ENCODE results near the gene KRT81.
A peak's percentile ranks its signal among the peaks of the same experiment; 100 is the strongest.
"Not testable (repeated sequence)": the region's sequence is repeated elsewhere in the genome, so short reads cannot be mapped to it uniquely, and the experiment has no call there.

The KRT81 gene

GRCh38 chr12:52296572-52297215 lies 5.4 kb upstream of the KRT81 start:
- DNase-seq (ENCODE audit: low read depth in 2 of 2): no peak

DNA sequence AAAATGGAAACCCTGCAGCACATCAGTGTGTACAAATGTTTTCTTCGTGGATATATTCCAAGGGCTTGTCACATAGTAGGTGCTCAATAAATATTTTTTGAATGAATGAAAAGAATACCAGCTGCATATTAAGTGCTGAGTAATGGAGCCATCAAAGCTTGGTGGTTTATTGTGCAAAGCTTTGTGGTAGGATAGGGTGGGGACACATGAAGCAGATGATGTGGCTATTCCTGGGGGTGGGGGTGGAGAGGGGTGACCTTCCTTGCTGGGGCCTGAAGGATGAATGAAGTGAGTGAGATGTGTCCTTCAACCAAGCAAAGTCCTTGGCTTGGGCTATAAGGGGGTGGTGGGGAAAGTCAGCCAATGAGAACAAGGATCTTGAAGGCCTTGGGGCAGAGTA lies 4.3 kb upstream of the KRT81 start:
- no peak for DNase-seq (ENCODE audit: low read depth in 2 of 2)

GRCh38 chr12:52294803-52295202 lies 3.5 kb upstream of the KRT81 start:
- DNase-seq (ENCODE audit: low read depth in 2 of 2): no peak

DNA sequence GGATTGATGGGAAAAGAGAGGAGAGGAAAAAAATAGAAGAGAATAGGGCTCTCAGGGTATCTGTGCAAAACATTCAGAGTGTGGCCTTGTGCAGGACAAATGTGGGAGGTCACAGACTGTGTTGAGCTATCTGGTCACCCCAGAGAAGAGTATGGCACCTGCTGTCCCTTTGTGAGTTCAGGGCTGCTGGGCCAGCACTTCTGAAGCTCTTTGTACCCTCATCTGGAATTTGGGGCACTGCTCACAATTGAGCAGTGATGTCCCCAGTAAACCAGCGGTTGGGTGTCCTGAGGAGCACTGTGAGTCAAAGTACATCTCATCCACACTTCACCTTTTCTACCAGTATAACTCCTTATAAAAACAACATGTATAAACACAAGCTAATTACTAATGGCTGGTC lies 2.6 kb upstream of the KRT81 start:
- no peak for DNase-seq (ENCODE audit: low read depth in 2 of 2)

- DNase-seq (ENCODE audit: low read depth in 2 of 2): not testable (repeated sequence)
Measured at GRCh38 chr12:52290483-52291134, 725 bp downstream of the KRT81 start.

DNA sequence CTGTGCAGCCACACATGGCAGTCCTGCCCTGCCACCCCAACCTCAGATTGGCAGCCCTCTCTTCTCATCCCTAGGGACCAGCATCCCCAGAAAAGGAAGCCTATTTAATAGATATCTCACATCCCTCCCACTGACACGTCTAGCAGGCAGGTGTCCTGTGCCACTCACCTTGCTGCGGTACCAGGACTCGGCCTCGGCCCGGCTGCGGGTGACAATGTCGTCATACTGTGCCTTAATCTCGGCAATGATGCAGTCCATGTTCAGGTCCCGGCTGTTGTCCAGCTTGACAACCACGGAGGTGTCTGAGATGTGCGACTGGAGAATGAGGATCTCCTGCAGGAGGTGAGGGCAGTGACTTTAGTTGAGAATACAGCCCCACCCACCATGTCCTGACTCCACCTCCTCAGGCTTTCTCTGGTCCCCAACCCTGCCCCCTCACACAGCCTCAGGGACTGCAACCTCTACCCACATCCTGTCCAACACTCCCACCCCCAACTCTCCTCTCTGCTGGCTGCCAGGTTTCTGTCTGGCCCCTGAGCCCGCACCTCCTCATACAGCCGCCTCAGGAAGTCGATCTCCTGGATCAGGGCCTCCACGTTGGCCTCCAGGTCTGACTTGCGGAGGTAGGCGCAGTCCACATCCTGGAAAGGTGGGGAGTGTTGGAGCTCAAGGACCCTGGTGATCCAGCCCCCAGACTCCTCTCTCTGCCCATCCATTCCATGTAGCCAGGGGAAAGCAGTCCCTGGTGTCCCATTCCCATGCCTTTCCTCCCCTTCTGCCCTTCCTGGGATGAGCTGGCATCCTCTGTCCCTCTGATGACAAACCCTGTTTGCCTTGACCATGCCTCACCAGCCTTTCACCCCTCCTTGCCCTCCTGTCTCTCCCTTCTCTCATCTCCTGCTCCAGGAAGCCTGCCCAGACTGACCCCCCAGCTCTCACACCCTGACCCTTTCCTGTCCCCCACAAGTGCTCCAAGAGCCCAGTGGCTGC lies 3.2 kb downstream of the KRT81 start:
- DNase-seq (ENCODE audit: low read depth in 2 of 2): not testable (repeated sequence)

DNA sequence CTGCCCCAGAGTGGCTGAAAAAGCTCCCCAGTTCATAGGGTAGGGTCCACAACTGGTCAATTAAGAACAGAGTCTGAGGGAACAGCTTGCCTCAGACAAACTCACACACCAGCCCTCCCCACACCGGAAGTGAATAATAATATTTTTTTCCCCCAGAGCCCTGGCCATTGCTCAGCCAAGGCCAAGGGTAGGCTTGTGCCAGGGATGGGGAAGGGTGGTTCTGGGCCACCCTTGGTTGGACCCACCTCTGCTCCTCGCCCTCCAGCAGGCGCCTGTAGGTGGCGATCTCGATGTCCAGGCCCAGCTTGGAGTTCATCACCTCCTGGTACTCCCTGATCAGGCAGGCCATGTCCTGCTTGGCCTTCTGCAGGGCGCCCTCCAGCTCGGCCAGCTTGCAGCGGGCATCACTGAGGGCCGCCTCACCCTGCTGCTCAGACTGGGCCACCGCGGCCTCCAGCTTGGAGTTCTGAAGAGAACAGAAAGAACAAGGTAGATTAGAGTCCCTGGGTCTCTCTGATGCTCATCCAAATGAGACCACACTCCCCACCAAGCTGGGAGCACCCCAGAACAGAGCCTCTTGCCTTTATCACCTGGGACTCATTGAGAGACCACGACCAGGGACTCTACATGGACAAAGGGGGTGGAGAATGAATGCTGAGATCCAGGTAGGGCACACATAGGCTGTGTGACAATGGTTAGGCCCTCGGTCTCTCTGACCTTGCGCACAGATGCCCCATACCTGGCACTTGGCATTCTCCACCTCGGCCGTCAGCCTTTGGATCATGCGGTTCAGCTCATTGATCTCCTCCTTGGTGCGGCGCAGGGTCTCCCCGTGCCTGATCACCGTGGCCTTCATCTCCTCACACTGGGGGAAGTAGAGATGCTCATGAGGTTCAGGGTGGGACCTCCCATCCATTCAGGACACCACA lies 4.2 kb downstream of the KRT81 start:
- not testable (repeated sequence) for DNase-seq (ENCODE audit: low read depth in 2 of 2)

GRCh38 chr12:52285851-52286530 lies 5.3 kb downstream of the KRT81 start:
- DNase-seq (ENCODE audit: low read depth in 2 of 2): no peak

- DNase-seq (ENCODE audit: low read depth in 2 of 2): no peak
Measured at GRCh38 chr12:52285172-52285745, 6.1 kb downstream of the KRT81 start.

GRCh38 chr12:52284562-52285171 lies 6.7 kb downstream of the KRT81 start:
- DNase-seq (ENCODE audit: low read depth in 2 of 2): no peak

DNA sequence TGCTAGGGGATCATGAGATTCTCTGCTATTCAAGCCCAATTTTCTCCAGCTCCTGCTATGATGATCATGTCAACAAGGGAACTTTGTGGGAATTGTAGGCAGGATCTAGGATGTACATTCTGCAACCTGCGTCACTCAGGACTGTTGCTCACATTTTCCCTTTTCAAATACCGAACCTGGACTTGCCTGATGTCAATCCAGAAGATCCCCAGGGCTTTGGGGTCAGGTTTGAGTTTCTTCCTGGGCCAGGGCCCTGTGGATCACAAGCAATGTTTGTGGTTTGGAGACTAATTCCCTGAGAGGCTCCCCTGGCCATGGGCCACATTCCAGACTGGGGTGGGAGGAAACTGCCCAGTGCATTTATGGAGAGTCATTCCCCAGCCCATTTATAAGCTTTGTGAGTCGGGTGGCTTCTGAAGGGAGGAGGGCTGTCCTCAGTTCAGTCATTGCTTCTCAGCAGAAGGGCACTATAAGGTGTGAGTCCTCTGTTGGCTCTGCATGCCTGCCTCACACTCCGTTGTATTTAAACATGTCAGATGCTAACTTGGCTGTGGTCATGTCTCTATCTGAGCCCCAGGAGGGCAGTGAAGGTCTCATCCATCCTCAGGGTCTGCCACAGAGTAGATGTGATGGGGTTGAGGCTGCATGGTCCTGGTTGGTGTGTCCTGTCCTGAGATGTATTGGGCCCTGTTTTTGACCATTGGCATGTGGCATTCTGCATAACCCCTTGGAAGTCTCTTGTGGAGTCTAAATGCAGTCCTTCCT lies 10.4 kb downstream of the KRT81 start:
- DNase-seq (ENCODE audit: low read depth in 2 of 2): no peak

DNA sequence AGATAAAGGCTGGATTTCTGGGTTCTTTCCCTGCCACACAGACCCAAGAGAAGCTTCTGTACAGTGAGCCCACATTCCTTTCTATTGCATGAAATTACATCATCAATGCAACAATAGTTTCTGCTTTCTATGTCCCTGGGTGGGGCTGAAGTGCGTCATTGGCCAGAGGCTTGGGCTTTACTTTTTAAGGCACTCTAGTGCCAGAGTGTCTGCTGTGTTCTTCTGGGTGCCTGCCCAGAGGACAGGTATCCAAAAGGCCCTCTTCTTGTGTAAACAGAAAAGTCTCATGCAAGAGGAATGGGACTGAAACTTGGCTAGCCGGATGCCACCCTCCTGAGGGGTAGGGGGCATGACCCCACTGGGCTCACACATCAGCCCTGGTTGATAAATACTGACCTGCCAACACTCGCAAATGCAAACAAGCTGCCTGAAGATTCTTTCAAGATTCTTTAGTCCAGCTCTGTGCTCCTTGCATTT lies 11.0 kb downstream of the KRT81 start:
- DNase-seq (ENCODE audit: low read depth in 2 of 2): no peak

- no peak for DNase-seq (ENCODE audit: low read depth in 2 of 2)
Measured at GRCh38 chr12:52279422-52280318, 11.7 kb downstream of the KRT81 start.

- DNase-seq (ENCODE audit: low read depth in 2 of 2): peak; percentile 64 to 73
Measured at GRCh38 chr12:52278575-52279421, 12.5 kb downstream of the KRT81 start.

GRCh38 chr12:52277486-52278245 lies 13.7 kb downstream of the KRT81 start:
- no peak for DNase-seq (ENCODE audit: low read depth in 2 of 2)

GRCh38 chr12:52275686-52276085 lies 15.6 kb downstream of the KRT81 start:
- DNase-seq (ENCODE audit: low read depth in 2 of 2): no peak
